Sciatic nerve (tissue), 2 donors: ENCODE results near the gene TPRKB. TPM values are rescaled to one million over a fixed set of nuclear protein-coding genes. Genes with fewer than 3 reads are reported as not detected.
A peak's percentile ranks its signal among the peaks of the same experiment; 100 is the strongest.
"Not testable (repeated sequence)": the region's sequence is repeated elsewhere in the genome, so short reads cannot be mapped to it uniquely, and the experiment has no call there.

Experiments used
- ATAC-seq: fragments of 200-7000 bp; cut with Tn5 transposase; one replicate; pipeline ENCODE4 v1.9.1; 2020; ENCODE audit warnings: mild to moderate bottlenecking, moderate library complexity
- DNase-seq: peaks from one replicate; pipeline ENCODE4 v3.0.0-alpha.2; 2020; ENCODE audit warnings: low spot score
- intact Hi-C: fragments of 100-400 bp; cut with DNase I; formaldehyde crosslinking; loops from one replicate; pipeline ENCODE4 v1.14.2; 2022
- total RNA-seq: library from RNA; stranded (reverse); fragmentation: NEBNext Ultra II Directional; extraction: Animal tissue kit (Norgen Biotek cat#: 25700); gene quantifications from one replicate; pipeline ENCODE4 v1.2.1, GENCODE V29; 2021
- donor health status: DM: no; HTN: no; CAD: no.
- donor health status: DM: no; HTN: no; CAD: no.

TPRKB gene
- total RNA-seq, 1 donor from 2014 or later, result 16.1 TPM

- ATAC-seq, intact Hi-C loops, DNase-seq: not testable (repeated sequence)
Measured at GRCh38 chr2:73702852-73703493, 34.2 kb downstream of the TPRKB start.

GRCh38 chr2:73701968-73702665 lies 35.0 kb downstream of the TPRKB start:
- no peak for ATAC-seq
- DNase-seq, result no peak
- intact Hi-C loops, result no loop called here

GRCh38 chr2:73701448-73701765 lies 35.7 kb downstream of the TPRKB start:
- DNase-seq, ATAC-seq: not testable (repeated sequence)

GRCh38 chr2:73700661-73701447 lies 36.3 kb downstream of the TPRKB start:
- DNase-seq (no peak), ATAC-seq (peak; percentile 42)
- intact Hi-C loops, result no loop called here

More at GRCh38 chr2:73701448-73701765, 35.7 kb downstream of the TPRKB start:
- intact Hi-C loops, result not testable (repeated sequence)

DNA sequence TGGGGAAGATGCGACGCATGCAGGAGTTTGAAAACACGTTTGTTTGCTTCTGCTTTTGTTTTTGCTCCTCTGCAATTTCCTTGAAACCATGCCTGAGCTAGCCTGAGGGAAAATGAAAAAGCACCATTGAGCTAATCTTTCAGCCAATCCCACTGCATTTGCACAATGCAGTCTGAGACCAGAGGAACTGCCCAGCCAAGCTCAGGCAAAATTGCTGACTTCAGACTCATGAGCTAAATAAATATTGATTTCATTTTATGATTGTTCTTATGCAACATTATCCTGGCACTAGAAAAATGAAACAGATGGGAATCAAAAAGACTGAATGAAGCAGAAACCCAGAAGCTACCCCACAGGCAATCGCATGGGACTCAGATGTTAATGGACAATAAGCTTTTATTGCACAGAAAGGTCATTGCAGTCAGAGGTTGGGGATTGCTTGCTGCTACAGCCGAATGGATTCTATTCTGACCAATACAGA lies 37.0 kb downstream of the TPRKB start:
- intact Hi-C loops, result no loop called here
- peak; percentile 91 for ATAC-seq
- DNase-seq, result no peak

- intact Hi-C loops, result no loop called here
- DNase-seq (no peak), ATAC-seq (no peak)
Measured at GRCh38 chr2:73699437-73699836, 37.7 kb downstream of the TPRKB start.

DNA sequence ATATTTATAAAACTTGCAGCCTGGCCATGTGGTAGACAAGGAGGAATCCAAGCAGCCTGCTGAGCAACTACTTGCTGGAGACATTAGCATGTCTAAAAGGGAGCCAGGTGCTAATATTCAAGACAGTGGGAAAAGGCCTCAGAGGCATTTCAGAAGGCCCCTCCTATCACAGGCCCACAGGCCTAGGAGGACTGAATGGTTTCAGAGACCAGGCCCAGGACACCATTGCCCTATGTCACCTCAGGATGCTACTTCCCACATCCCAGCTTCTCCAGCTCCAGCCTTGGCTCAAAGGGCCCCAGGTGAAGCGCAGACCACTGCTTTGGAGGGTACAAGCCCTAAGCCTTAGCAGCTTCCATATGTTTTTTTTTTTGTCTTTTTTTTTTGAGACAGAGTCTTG lies 39.0 kb downstream of the TPRKB start:
- no peak for DNase-seq
- intact Hi-C loops, result no loop called here
- ATAC-seq, result no peak

DNA sequence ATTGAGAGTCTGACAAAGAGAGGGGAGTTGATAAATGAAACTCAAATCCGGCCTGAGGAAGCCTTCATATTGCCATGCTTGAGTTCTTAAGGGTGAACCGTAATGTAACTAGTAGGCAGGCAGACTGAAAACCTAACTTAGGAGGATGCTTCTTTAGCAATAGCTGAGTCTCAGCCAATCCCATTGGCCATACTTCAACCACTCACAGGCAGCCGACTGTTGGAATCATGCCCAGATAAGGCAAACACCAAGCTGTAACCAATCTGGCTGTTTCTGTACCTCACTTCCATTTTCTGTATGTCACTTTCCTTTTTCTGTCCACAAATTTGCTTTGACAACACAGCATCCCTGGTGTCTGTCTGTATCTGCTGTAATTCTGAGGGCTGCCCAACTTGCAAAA lies 39.5 kb downstream of the TPRKB start:
- ATAC-seq, result no peak

DNA sequence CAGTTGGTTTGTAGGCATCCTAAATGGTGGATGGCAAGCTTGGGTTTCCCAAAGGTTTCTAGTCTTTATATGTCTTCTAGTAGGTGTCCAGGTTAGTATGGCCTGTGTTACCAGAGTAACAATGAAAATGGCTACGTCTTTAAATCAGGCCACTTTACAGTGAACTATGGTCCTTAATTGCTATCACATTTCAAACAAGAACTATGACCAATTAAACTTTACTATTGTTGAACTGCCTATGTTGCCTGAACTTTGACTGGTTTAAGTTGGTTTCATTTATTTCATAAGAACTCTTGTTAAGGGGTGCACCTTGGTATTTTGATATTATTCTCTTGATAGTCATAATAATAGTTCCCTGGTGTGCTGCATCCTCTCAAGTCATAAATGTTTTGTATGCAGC lies 40.2 kb downstream of the TPRKB start:
- intact Hi-C loops, DNase-seq, ATAC-seq: not testable (repeated sequence)

More for the DNA sequence above, 39.5 kb downstream of the TPRKB start:
- DNase-seq, result no peak
- intact Hi-C loops, result no loop called here

- ATAC-seq, intact Hi-C loops, DNase-seq: not testable (repeated sequence)
Measured at GRCh38 chr2:73696521-73696920, 40.6 kb downstream of the TPRKB start.

- intact Hi-C loops, DNase-seq: not testable (repeated sequence)
- peak; percentile 48 for ATAC-seq
Measured at GRCh38 chr2:73690372-73691088, 46.6 kb downstream of the TPRKB start.

DNA sequence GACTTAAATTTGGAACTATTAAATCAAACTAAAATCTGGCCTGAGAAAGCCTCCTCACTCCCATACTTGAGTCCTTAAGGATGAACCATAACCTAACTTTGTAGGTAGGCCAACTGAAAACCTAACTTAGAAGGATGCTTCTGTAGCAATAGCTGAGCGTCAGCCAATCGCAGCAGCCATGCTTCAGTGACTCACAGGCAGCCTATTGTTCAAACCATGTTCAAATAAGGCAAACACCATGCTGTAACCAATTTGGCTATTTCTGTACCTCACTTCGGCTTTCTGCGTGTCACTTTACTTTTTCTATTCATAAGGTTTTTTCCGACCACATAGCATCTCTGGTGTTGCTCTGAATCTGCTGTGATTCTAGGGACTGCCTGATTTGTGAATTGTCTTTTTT lies 48.7 kb downstream of the TPRKB start:
- ATAC-seq, DNase-seq, intact Hi-C loops: not testable (repeated sequence)

- DNase-seq (no peak), ATAC-seq (no peak)
- intact Hi-C loops, result no loop called here
Measured at GRCh38 chr2:73685764-73686438, 51.2 kb downstream of the TPRKB start.

GRCh38 chr2:73684905-73685304 lies 52.2 kb downstream of the TPRKB start:
- DNase-seq, intact Hi-C loops, ATAC-seq: not testable (repeated sequence)

DNA sequence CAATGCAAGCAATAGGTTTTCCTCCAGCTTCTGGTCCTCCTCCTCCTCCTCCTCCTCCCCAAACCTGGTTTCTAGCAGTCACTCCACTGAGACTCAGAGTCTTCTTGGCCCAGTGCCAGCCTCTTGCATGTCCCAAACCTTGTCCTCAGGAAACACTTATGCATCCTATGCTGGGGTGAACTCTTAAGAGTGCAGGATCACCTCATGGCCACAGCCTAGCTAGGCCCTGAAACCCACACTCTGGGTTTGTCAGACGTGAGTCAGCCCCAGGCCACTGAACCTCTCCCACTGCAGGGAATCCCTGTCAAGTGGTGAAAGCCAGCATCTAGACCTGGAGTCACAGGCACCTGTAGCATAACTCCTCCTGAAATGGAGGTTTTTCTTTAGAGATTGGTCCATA lies 52.8 kb downstream of the TPRKB start:
- intact Hi-C loops, ATAC-seq, DNase-seq: not testable (repeated sequence)

DNA sequence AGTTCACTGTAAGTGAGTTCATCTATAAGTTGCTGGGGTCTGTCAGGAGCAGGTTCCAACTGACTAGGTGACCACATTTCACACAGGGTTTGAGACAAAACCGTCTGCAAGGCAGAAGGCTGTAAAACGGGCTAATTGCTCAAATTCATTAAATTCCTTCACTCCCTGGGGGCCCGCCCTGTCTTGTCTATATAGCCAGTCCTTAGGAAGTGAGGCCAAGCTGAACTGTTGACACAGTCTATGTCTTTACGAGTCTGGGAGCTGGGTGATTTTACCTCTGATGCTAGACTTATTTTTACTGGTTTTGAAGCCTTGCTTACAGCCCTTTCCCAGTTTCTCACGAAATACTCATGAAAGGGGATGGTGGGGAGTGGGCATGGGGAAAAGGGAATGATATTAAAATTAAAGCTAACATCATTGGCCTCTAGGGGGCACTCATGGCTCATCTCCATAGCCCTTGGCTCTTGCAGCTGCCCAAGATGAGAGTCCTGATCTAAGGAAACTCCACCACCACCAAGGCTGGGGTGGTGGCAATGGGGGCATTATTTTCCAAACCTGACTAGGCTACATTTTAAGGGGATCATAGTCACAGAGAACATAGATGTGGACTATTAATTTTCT lies 57.1 kb downstream of the TPRKB start:
- intact Hi-C loops, ATAC-seq, DNase-seq: not testable (repeated sequence)
